ENCODE results near the gene LRFN2. TPM values are rescaled to one million over a fixed set of nuclear protein-coding genes. Genes with fewer than 3 reads are reported as not detected.

LRFN2 gene
- total RNA-seq, 1 experiment from 2014 or later, result not detected

DNA sequence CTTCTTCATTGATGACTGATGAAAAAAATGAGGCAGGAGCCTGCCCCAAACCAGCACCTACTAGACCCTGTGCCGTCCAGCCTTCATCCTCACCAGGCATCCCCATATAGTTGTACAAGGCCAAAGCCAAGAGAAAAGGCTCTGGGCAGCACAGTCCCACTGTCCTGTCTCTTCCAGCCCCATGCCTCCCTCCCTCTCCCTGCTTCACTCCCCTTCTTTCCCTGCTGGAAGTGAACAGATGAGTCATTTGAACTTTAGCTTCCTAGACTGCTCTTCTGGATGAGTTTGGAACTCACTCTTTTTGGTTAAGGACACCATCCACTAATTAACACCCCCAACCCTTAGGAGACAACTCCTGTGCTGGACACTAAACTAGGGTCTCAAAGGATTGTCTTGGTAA lies 235.2 kb downstream of the LRFN2 start:
- no peak overlapping the region for H3K4me3 ChIP-seq
- peak; percentile 9 for DNase-seq
- H3K27me3 ChIP-seq, result no peaks in the 10 kb centered on the region
- H3K36me3 ChIP-seq, result no peaks in the 10 kb centered on the region
- no peaks in the 10 kb centered on the region for H3K9me3 ChIP-seq

DNA sequence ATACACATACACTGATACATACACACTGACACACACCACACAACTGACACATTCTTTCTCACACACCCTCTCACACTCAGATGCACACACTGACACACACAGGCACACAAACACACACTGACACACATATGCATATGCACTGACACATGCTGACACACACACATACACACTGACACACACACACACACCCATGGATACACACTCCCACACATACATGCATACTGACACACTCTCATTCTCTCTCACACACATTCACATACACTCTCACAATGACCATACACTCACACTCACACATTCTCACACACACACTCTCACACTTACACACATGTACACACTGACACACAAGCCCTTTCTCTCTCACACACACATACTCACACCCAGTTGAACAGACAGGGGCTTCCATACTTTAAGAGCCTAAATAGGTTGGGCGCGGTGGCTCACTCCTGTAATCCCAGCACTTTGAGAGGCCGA lies 236.4 kb downstream of the LRFN2 start:
- no peak overlapping the region for H3K4me3 ChIP-seq
- no peak for DNase-seq
- H3K9me3 ChIP-seq, result no peaks in the 10 kb centered on the region
- H3K27me3 ChIP-seq, result no peaks in the 10 kb centered on the region
- no peaks in the 10 kb centered on the region for H3K36me3 ChIP-seq

DNA sequence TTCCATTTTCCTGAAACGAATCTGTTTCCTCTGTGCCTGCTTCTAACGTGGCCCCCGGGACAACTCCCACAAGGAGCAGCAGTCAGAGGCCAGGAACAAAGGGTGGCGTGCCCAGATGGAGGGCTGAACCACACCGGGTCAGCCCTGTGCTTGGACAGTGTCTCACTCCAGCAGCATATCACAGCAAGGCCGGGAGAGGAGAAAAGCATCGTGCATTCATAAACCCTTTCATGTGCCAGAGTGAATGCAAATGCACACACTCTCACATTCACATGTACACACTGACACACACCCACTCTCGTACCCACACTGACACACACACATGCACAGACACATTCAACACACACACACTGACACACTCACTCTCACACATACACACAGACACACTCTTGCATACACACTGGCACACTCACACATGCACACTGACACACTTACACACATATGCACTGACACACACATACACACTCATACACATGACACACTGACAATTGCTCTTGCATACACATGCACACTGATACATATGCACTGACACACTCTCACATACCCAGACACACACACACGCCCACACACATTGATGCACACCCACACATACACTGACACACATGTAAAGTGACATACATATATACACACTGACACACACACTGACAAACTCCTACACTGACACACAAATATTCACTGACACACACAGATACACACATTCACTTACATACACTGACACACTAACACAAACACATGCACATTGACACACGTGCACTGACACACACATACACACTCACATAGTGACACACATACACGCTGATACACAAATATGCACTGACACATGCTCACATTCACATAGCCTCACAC lies 237.0 kb downstream of the LRFN2 start:
- Histone ChIP-seq H3K36me3 (no peaks in the 10 kb centered on the region), H3K4me3 (no peak overlapping the region), H3K27me3 (no peaks in the 10 kb centered on the region), H3K9me3 (no peaks in the 10 kb centered on the region)
- DNase-seq, result no peak

DNA sequence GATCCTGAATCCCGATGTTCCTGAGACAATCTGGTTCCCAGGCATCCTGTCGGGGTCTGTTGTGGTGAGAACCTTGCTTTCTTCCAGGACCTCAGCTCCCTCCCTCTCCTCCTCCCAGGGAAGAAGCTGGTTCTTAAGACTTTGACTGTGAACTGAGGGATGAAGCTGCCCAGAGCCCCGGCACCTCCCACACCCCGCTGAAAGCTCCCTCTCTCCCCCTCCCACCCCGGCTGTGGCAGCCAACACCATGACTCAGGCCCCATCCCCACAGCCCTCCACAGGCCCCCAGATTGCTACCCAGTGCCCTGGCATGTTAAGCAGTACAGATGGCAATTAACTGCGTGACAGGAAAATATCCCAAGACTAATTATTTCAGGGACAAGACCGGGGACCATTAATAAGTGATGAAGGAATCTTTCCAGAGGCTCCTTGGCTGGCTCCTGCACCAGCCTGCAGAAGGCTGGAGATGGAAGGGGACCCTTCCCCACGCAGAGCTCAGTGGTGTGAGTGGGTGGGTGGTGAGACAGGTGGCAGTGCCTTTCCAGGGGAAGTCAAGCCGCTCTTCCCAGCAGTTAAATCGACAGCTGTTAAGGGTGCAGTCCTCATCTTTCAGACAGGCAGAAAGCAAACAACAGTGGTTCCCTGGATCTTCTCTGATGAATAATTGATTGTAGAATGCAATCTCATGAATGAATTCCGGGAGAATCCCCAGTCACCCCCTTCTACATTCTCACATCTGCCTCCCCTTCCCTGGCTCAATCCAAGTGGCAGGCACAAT lies 237.9 kb downstream of the LRFN2 start:
- peak; percentile 34 for DNase-seq
- no peaks in the 10 kb centered on the region for H3K36me3 ChIP-seq
- no peaks in the 10 kb centered on the region for H3K9me3 ChIP-seq
- no peaks in the 10 kb centered on the region for H3K27me3 ChIP-seq
- no peak overlapping the region for H3K4me3 ChIP-seq

DNA sequence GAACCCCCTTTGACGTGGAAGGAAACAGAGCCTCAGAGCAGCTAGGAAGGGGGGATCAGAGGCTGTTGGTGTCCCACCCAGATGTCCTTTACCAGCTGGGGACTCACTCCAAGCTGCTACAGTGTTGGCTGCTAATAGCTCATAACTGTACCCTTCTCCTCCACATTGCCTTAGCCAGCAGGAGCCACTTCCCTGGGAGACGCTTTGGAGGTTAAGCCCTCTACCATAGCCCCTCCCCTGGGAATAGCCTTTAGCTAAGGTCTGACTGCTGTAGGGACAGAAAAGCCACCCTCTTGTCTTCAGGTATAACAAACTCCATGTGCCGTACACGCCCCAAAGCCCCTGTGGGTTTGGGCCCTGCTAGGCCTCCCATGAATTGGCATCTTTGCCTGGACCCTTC lies 238.6 kb downstream of the LRFN2 start:
- DNase-seq, result no peak
- Histone ChIP-seq H3K27me3 (no peaks in the 10 kb centered on the region), H3K36me3 (no peaks in the 10 kb centered on the region), H3K4me3 (no peak overlapping the region), H3K9me3 (no peaks in the 10 kb centered on the region)

DNA sequence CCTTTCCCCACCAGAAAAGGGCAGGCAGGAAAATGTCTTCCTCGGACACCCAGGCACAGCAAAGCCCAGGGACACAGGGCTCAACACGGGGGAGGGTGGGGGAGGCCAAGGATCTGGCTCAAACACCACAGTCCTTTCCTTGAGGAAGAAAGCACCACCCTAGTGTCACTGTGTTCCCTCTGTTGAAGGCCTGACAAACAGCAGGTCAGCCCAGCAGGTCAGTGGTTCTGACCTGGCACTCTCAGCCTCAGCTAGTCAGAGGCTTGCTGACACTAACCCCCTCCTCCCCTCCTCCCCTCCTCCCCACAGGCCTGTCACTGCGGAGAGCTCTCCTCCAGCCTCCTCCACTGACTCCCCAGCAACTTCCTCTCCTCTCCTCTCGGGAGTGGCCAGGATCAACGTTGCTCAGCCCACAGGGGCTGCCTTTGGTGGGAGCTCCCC lies 239.6 kb downstream of the LRFN2 start:
- no peaks in the 10 kb centered on the region for H3K9me3 ChIP-seq
- H3K27me3 ChIP-seq, result no peaks in the 10 kb centered on the region
- no peak for DNase-seq
- no peaks in the 10 kb centered on the region for H3K36me3 ChIP-seq
- H3K4me3 ChIP-seq, result no peak overlapping the region

DNA sequence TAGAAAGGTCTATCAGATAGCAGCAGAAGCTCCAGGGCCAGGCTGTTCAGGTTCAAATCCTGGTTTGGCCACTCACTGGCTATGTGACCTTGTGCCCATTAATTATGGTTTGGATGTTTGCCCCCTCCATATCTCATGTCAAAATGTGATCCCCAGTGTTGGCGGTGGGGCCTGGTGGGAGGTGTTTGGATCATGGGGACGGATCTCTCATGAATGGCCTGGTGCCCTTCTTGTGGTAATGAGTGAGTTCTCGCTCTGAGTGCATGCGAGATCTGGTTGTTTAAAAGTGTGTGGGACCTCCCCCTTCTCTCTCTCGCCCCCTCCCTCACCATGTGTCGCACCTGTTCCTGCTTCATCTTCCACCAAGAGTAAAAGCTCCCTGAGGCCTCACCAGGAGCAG lies 240.9 kb downstream of the LRFN2 start:
- Histone ChIP-seq H3K4me3 (no peak overlapping the region), H3K27me3 (no peaks in the 10 kb centered on the region), H3K36me3 (no peaks in the 10 kb centered on the region), H3K9me3 (no peaks in the 10 kb centered on the region)
- no peak for DNase-seq

DNA sequence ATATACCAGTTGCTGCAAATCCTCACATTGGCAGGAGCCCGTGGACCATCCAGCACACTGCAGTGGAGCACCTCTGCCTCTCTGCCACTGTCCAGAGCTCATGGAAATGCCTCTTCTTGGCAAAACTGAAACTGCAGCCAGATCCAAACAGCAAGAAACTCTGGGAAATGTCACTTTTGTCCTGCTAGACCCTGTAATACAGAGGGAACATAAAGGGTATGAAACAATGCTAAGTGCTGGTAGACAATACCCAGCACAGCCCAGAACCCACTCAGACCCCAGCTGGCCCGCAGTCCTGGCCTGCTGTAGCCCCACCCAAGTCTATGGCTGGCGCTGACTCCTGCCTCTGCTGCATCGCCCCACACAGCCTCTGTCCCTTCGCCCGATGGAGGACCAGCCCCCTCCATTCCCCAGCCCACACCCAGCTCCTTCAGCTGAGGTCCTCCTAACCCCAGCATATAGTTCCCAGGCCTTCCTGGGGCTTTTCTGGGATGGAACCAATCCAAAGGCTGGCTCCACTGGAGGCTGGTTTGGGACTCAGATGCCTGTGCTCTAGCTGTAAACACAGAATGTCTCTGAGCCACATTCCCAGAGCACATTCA lies 242.5 kb downstream of the LRFN2 start:
- Histone ChIP-seq H3K27me3 (no peaks in the 10 kb centered on the region), H3K4me3 (no peak overlapping the region)
- no peak for DNase-seq

DNA sequence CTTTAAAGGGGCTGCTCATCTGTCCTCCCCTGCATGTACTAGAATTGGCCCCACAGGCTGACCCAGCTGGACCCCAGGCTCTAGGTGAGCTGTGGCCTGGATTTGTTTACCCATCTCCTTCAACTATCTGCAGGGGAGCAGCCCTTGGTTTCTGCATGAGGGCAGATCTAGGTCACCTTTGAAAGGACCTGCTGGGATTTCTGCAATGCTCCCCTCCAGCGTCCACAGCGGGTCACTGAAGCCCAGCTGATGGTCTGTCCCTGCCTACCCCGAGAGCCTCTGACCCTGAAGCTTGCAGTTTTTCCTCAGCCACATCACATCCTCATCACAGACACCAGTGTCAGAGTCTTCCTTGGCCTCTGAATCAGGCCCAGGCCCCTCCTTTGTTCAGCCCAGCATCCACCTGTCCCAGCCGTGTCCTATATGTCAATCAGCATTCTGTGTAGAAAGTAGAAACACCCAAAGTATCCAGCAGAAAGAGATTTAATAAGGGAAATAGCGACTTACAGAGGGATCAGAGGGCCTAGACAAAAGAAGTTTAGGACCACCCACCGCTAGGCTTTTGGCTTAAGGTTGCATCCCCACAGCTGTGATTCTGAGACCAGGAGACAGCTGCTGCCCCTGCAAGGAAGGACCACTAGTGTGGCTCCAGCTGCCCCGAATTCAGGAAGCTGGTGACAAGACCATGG lies 243.1 kb downstream of the LRFN2 start:
- no peak for DNase-seq
- no peaks in the 10 kb centered on the region for H3K9me3 ChIP-seq
- no peaks in the 10 kb centered on the region for H3K27me3 ChIP-seq
- no peaks in the 10 kb centered on the region for H3K36me3 ChIP-seq
- no peak overlapping the region for H3K4me3 ChIP-seq

More for the DNA sequence above, 242.5 kb downstream of the LRFN2 start:
- Histone ChIP-seq H3K9me3 (no peaks in the 10 kb centered on the region), H3K36me3 (no peaks in the 10 kb centered on the region)

DNA sequence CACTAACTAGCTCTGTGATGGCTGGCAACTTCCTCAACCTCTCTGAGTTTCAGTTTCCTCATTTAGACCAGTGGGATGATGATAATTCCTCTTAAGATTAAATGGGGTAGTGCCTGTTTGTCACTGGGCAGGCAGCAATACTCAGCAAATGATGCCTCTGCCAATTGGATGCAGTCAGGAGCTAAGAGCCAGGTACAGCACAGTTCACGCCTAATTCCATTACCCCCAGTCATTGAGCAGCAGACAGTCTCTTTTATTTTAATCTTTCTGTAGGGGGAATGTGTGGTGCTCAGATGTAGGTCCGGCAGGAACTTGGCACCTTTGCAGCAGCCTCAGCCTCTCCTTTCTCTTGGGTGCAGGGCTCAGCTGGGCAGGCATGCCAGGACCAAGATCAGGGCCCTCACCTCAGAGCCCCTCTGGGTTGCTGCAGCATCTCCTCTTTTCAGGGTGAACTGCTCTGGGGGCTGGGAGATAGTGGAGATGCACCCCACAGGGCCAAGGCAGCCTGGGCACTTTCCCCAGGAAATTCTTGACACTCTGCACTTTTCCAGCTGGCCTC lies 243.8 kb downstream of the LRFN2 start:
- Histone ChIP-seq H3K4me3 (no peak overlapping the region), H3K36me3 (no peaks in the 10 kb centered on the region), H3K9me3 (no peaks in the 10 kb centered on the region), H3K27me3 (no peaks in the 10 kb centered on the region)
- DNase-seq, result no peak

DNA sequence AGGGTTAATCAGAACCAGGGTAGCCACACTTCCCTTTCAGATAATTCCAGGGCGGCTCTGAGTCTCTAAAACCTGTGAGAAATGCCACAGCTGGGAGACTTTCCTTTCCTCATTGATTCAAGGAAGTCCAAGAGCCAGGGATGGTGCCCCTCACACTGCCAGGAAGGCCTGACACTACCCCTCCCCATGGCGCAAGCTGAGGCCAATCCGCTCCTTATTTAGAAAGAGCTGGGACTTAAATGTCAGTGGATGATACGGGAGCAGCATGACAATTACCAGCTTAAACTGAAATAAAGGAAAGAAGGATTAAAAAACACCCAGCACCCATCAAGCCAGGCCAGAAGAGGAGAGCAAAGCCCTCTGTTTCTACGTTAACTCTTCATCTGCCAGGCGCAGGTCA lies 244.4 kb downstream of the LRFN2 start:
- no peaks in the 10 kb centered on the region for H3K36me3 ChIP-seq
- no peaks in the 10 kb centered on the region for H3K9me3 ChIP-seq
- no peak overlapping the region for H3K4me3 ChIP-seq
- H3K27me3 ChIP-seq, result no peaks in the 10 kb centered on the region
- no peak for DNase-seq

DNA sequence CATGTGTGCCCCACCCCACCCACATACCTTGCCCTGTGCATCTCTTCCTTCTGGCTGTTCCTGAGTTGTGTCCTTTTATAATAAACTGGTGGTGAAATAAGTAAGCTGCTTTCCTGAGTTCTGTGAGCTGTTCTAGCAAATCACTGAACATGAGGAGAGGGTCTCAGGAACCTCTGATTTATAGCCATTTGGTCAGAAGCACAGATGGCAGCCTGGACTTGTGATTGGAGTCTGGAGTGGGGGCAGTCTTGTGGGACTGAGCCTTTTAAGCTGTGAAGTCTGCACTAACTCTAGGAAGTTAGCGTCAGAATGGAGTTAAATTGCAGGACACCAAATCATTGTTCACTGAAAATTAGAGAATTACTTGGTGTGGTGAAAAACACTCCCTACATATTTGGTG lies 245.4 kb downstream of the LRFN2 start:
- DNase-seq, result no peak
- H3K36me3 ChIP-seq, result no peaks in the 10 kb centered on the region
- H3K4me3 ChIP-seq, result no peak overlapping the region
- no peaks in the 10 kb centered on the region for H3K27me3 ChIP-seq
- H3K9me3 ChIP-seq, result no peaks in the 10 kb centered on the region

Measured in MG63 (cell line).